Fibroblast of lung (primary cell): ENCODE measurements around the gene STX3. TPM values are rescaled to one million over a fixed set of nuclear protein-coding genes. Genes with fewer than 3 reads are reported as not detected.

Source experiments
- DNase-seq, 2 donors: peaks; one replicate each; pipeline versions ENCODE4 v3.0.0 to v3.0.0-alpha.2; 2010; ENCODE audit warnings: low read depth in 2 of 2
- H2AFZ ChIP-seq: 2 replicates; pipeline ENCODE4 v1.5.1; 2012; ENCODE audit warnings: low read length, control low read depth, inconsistent platforms
- H3K27ac ChIP-seq: 2 replicates; pipeline ENCODE4 v1.5.1; 2011; ENCODE audit warnings: low read length, control low read depth; ENCODE audit not compliant: insufficient read depth
- H3K27me3 ChIP-seq: 2 replicates; pipeline ENCODE4 v1.5.1; 2011; ENCODE audit warnings: mild to moderate bottlenecking, low read length; ENCODE audit not compliant: control insufficient read depth, insufficient read depth
- H3K36me3 ChIP-seq: 2 replicates; pipeline ENCODE4 v1.5.1; 2011; ENCODE audit warnings: low read length; ENCODE audit not compliant: control insufficient read depth, insufficient read depth
- H3K4me1 ChIP-seq: 2 replicates; pipeline ENCODE4 v1.5.1; 2011; ENCODE audit warnings: low read length; ENCODE audit not compliant: control insufficient read depth, insufficient read depth; ENCODE audit errors: extremely low read depth
- H3K4me2 ChIP-seq: 2 replicates; pipeline ENCODE4 v1.5.1; 2011; ENCODE audit warnings: low read length, control low read depth; ENCODE audit not compliant: insufficient read depth; ENCODE audit errors: extremely low read depth
- H3K4me3 ChIP-seq, 4 experiments: fragments of 200-600 bp in 1 of 4; sonication (generic) in 1 of 4; replicated peaks in 1 of 4; 2 replicates each; pipeline ENCODE4 v1.5.1; 2011 to 2016; ENCODE audit warnings: low read length in 4 of 4, low read depth in 3 of 4, mild to moderate bottlenecking in 3 of 4, control low read depth in 2 of 4, inconsistent platforms in 1 of 4, mixed read lengths in 1 of 4; ENCODE audit not compliant: insufficient read depth in 1 of 4; ENCODE audit errors: control extremely low read depth in 1 of 4
- H3K79me2 ChIP-seq: 2 replicates; pipeline ENCODE4 v1.5.1; 2012; ENCODE audit warnings: mild to moderate bottlenecking, low read length, inconsistent platforms; ENCODE audit not compliant: control insufficient read depth, insufficient read depth
- H3K9ac ChIP-seq: 2 replicates; pipeline ENCODE4 v1.5.1; 2011; ENCODE audit warnings: mild to moderate bottlenecking, low read length, control low read depth; ENCODE audit not compliant: insufficient read depth
- H3K9me3 ChIP-seq: 2 replicates; pipeline ENCODE4 v1.5.1; 2012; ENCODE audit warnings: low read depth, low read length; ENCODE audit not compliant: control insufficient read depth, insufficient read depth
- H4K20me1 ChIP-seq: 2 replicates; pipeline ENCODE4 v1.5.1; 2011; ENCODE audit warnings: low read length; ENCODE audit not compliant: control insufficient read depth, insufficient read depth; ENCODE audit errors: extremely low read depth
- EZH2 ChIP-seq: IDR thresholded peaks from 2 replicates; pipeline ENCODE4 v1.5.1; 2012; ENCODE audit warnings: low read length, control low read depth, mild to moderate bottlenecking; ENCODE audit errors: missing control alignments
- polyA plus RNA-seq, 2 donors: library from polyadenylated mRNA; depleted of rRNA in 1 of 2; stranded (reverse) in 1 of 2; unstranded in 1 of 2; fragments of >200 nt; gene quantifications; 2 replicates each; pipeline ENCODE4 v1.2.1, GENCODE V29; 2011 to 2012; ENCODE audit warnings: missing spikeins in 1 of 2
- total RNA-seq: library from RNA; depleted of rRNA; stranded (reverse); fragments of >200 nt; gene quantifications from 2 replicates; pipeline ENCODE4 v1.2.1, GENCODE V29; 2014
- TF ChIP-seq, protein P1 (sequence below), 2 donors: IDR thresholded peaks in 1 of 2; conservative IDR thresholded peaks in 1 of 2; 1 replicate in 1 of 2; 2 replicates in 1 of 2; pipeline ENCODE4 v1.5.1; 2011 to 2012; ENCODE audit warnings: low read length in 2 of 2, control low read depth in 1 of 2, inconsistent platforms in 1 of 2, low read depth in 1 of 2, mild to moderate bottlenecking in 1 of 2

STX3 gene
- total and polyA plus RNA-seq, 2 donors (not counting 1 experiment from before 2014, with no cell fraction given), result 19.0 to 21.9 TPM

GRCh38 chr11:59770869-59771268, 15.7 kb downstream of the STX3 start:
- no peaks in the 10 kb centered on the region for H4K20me1 ChIP-seq
- no peak for TF ChIP-seq EZH2
- TF ChIP-seq, protein P1, sequence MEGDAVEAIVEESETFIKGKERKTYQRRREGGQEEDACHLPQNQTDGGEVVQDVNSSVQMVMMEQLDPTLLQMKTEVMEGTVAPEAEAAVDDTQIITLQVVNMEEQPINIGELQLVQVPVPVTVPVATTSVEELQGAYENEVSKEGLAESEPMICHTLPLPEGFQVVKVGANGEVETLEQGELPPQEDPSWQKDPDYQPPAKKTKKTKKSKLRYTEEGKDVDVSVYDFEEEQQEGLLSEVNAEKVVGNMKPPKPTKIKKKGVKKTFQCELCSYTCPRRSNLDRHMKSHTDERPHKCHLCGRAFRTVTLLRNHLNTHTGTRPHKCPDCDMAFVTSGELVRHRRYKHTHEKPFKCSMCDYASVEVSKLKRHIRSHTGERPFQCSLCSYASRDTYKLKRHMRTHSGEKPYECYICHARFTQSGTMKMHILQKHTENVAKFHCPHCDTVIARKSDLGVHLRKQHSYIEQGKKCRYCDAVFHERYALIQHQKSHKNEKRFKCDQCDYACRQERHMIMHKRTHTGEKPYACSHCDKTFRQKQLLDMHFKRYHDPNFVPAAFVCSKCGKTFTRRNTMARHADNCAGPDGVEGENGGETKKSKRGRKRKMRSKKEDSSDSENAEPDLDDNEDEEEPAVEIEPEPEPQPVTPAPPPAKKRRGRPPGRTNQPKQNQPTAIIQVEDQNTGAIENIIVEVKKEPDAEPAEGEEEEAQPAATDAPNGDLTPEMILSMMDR (conservative IDR thresholded peaks at IDR 0.05 in 1 of 2, IDR thresholded peaks at IDR 0.05 in 1 of 2; ENCODE audit: low read depth in 1 of 2, low read length in 2 of 2), result no peak
- H3K9me3 ChIP-seq, result no peaks in the 10 kb centered on the region

GRCh38 chr11:59771605-59772004, 16.4 kb downstream of the STX3 start:
- no peak for DNase-seq
- H3K9ac ChIP-seq, result no peak overlapping the region
- no peaks in the 10 kb centered on the region for H4K20me1 ChIP-seq

More at GRCh38 chr11:59770869-59771268, 15.7 kb downstream of the STX3 start:
- DNase-seq, result no peak
- Histone ChIP-seq H3K36me3 (peaks cover 1% of the 10 kb centered on the region), H3K4me1 (no peaks in the 10 kb centered on the region), H3K27ac (no peak overlapping the region), H3K27me3 (no peaks in the 10 kb centered on the region), H3K9ac (no peak overlapping the region), H3K79me2 (peaks cover 22% of the 10 kb centered on the region), H3K4me2 (no peak overlapping the region), H2AFZ (no peak overlapping the region), H3K4me3 (no peak overlapping the region)

DNA sequence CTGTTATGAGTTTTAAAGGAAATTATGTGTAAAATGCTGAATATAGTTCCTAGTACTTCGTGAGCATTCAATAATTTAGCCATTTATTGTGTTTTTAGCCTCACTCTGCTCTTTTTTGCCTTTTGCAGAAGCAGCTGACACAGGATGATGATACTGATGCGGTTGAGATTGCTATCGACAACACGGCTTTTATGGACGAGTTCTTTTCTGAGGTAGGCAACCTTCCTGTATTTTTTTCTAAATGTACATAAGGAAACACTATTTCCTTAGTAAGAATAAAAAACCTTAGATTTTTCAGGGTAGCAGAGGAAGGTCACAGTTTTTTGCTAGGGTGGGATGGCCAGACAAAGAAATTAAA, 17.9 kb downstream of the STX3 start:
- Histone ChIP-seq H3K4me2 (no peak overlapping the region), H3K36me3 (peaks cover 1% of the 10 kb centered on the region), H2AFZ (no peak overlapping the region), H3K9ac (no peak overlapping the region), H3K27me3 (no peaks in the 10 kb centered on the region), H4K20me1 (no peaks in the 10 kb centered on the region), H3K4me3 (no peak overlapping the region), H3K27ac (no peak overlapping the region), H3K9me3 (no peaks in the 10 kb centered on the region), H3K4me1 (peaks cover 2% of the 10 kb centered on the region), H3K79me2 (peaks cover 17% of the 10 kb centered on the region)
- no peak for TF ChIP-seq EZH2
- TF ChIP-seq, protein P1 (conservative IDR thresholded peaks at IDR 0.05 in 1 of 2, IDR thresholded peaks at IDR 0.05 in 1 of 2; ENCODE audit: low read depth in 1 of 2, low read length in 2 of 2), result no peak
- no peak for DNase-seq

More at GRCh38 chr11:59771605-59772004, 16.4 kb downstream of the STX3 start:
- H3K4me1 ChIP-seq, result peaks cover 2% of the 10 kb centered on the region
- no peak overlapping the region for H3K27ac ChIP-seq
- no peaks in the 10 kb centered on the region for H3K9me3 ChIP-seq
- H3K4me2 ChIP-seq, result no peak overlapping the region
- H2AFZ ChIP-seq, result no peak overlapping the region
- no peak for TF ChIP-seq EZH2
- TF ChIP-seq, protein P1 (conservative IDR thresholded peaks at IDR 0.05 in 1 of 2, IDR thresholded peaks at IDR 0.05 in 1 of 2; ENCODE audit: low read depth in 1 of 2, low read length in 2 of 2), result no peak
- H3K79me2 ChIP-seq, result peaks cover 20% of the 10 kb centered on the region
- H3K27me3 ChIP-seq, result no peaks in the 10 kb centered on the region
- peaks cover 1% of the 10 kb centered on the region for H3K36me3 ChIP-seq
- no peak overlapping the region for H3K4me3 ChIP-seq
